ENCODE data around the gene VILL. TPM values are rescaled to one million over a fixed set of nuclear protein-coding genes. Genes with fewer than 3 reads are reported as not detected.
"Not testable (repeated sequence)": the region's sequence is repeated elsewhere in the genome, so short reads cannot be mapped to it uniquely, and the experiment has no call there.

The VILL gene
- total and polyA plus RNA-seq, 4 donors: 0.88 to 3.5 (median 1.6) TPM

- H3K27ac ChIP-seq (ENCODE audit: low read depth in 1 of 2, low read length in 2 of 2): no peak overlapping the region
- H3K4me3 ChIP-seq (ENCODE audit: low read depth in 1 of 3, low read length in 3 of 3): no peak overlapping the region
- peak; percentile 30 for DNase-seq (ENCODE audit: low spot score)
- TF ChIP-seq FOXA1 (IDR thresholded peaks at IDR 0.05): no peak
- TF ChIP-seq RXRA (IDR thresholded peaks at IDR 0.05): no peak
- TF ChIP-seq HNF4A (conservative IDR thresholded peaks at IDR 0.05): no peak
- no peak for TF ChIP-seq REST (IDR thresholded peaks at IDR 0.05)
- no peak for TF ChIP-seq FOXA2 (IDR thresholded peaks at IDR 0.05)
- no peak for TF ChIP-seq ATF3 (IDR thresholded peaks at IDR 0.05)
- no peak for TF ChIP-seq JUND (IDR thresholded peaks at IDR 0.05)
- TF ChIP-seq ZBTB33 (IDR thresholded peaks at IDR 0.05): no peak
- peaks cover 3 to 25% (median 12%) of the 10 kb centered on the region in 4 donors for H3K4me1 ChIP-seq (ENCODE audit: control insufficient read depth in 4 of 4, insufficient read depth in 4 of 4, low read length in 3 of 4)
- no peaks in the 10 kb centered on the region for H3K9me3 ChIP-seq (ENCODE audit: control insufficient read depth in 4 of 4, low read length in 3 of 4)
- H3K27me3 ChIP-seq (ENCODE audit: control insufficient read depth in 4 of 4, insufficient read depth in 4 of 4, low read length in 3 of 4): no peaks in the 10 kb centered on the region
- H3K9ac ChIP-seq (ENCODE audit: low read depth in 1 of 2, low read length in 2 of 2): no peak overlapping the region
- peaks cover 0 to 12% (median 7%) of the 10 kb centered on the region in 4 donors for H3K36me3 ChIP-seq (ENCODE audit: control insufficient read depth in 4 of 4, insufficient read depth in 3 of 4, low read depth in 1 of 4, low read length in 3 of 4)
Observed at GRCh38 chr3:37971467-37971866, 19.1 kb upstream of the VILL start.

- H3K36me3 ChIP-seq (ENCODE audit: control insufficient read depth in 4 of 4, insufficient read depth in 3 of 4, low read depth in 1 of 4, low read length in 3 of 4): peaks cover 2 to 13% (median 9%) of the 10 kb centered on the region in 4 donors
- WGBS: 94% methylated on average over 8 of the region's 8 CpGs
- H3K27me3 ChIP-seq (ENCODE audit: control insufficient read depth in 4 of 4, insufficient read depth in 4 of 4, low read length in 3 of 4); H3K4me3 ChIP-seq (ENCODE audit: low read depth in 1 of 3, low read length in 3 of 3); H3K27ac ChIP-seq (ENCODE audit: low read depth in 1 of 2, low read length in 2 of 2); H3K9ac ChIP-seq (ENCODE audit: low read depth in 1 of 2, low read length in 2 of 2); H3K9me3 ChIP-seq (ENCODE audit: control insufficient read depth in 4 of 4, low read length in 3 of 4): not testable (repeated sequence)
- peak; percentile 8 for DNase-seq (ENCODE audit: low spot score)
- peaks cover 3 to 20% (median 7%) of the 10 kb centered on the region in 4 donors for H3K4me1 ChIP-seq (ENCODE audit: control insufficient read depth in 4 of 4, insufficient read depth in 4 of 4, low read length in 3 of 4)
Observed at GRCh38 chr3:37972056-37972455, 18.5 kb upstream of the VILL start.

- 92% methylated on average over 12 of the region's 12 CpGs for WGBS
- Histone ChIP-seq H3K4me1 (ENCODE audit: control insufficient read depth in 4 of 4, insufficient read depth in 4 of 4, low read length in 3 of 4) (peaks cover 0 to 18% (median 4%) of the 10 kb centered on the region in 4 donors), H3K9me3 (ENCODE audit: control insufficient read depth in 4 of 4, low read length in 3 of 4) (no peaks in the 10 kb centered on the region), H3K27ac (ENCODE audit: low read depth in 1 of 2, low read length in 2 of 2) (no peak overlapping the region), H3K36me3 (ENCODE audit: control insufficient read depth in 4 of 4, insufficient read depth in 3 of 4, low read depth in 1 of 4, low read length in 3 of 4) (peaks cover 2 to 13% (median 9%) of the 10 kb centered on the region in 4 donors), H3K27me3 (ENCODE audit: control insufficient read depth in 4 of 4, insufficient read depth in 4 of 4, low read length in 3 of 4) (no peaks in the 10 kb centered on the region), H3K4me3 (ENCODE audit: low read depth in 1 of 3, low read length in 3 of 3) (no peak overlapping the region), H3K9ac (ENCODE audit: low read depth in 1 of 2, low read length in 2 of 2) (no peak overlapping the region)
- DNase-seq (ENCODE audit: low spot score): peak; percentile 14
- TF ChIP-seq HNF4A (conservative IDR thresholded peaks at IDR 0.05) (no peak), REST (IDR thresholded peaks at IDR 0.05) (no peak), TAF1 (conservative IDR thresholded peaks at IDR 0.05) (no peak), RAD21 (IDR thresholded peaks at IDR 0.05) (no peak), HNF4G (IDR thresholded peaks at IDR 0.05) (no peak), ZBTB33 (IDR thresholded peaks at IDR 0.05) (no peak), SP1 (IDR thresholded peaks at IDR 0.05) (no peak), JUND (IDR thresholded peaks at IDR 0.05) (no peak), FOXA2 (IDR thresholded peaks at IDR 0.05) (no peak), ATF3 (IDR thresholded peaks at IDR 0.05) (no peak), NR2F2 (IDR thresholded peaks at IDR 0.05) (no peak), GABPA (IDR thresholded peaks at IDR 0.05 in 1 of 2, conservative IDR thresholded peaks at IDR 0.05 in 1 of 2) (no peak)
Observed at GRCh38 chr3:37973246-37974054, 17.1 kb upstream of the VILL start.

All from liver (tissue), 9 donors.